HCT116 (cell line): ENCODE measurements around the gene IL1R1. TPM values are rescaled to one million over a fixed set of nuclear protein-coding genes. Genes with fewer than 3 reads are reported as not detected.

ENCODE experiments used
- ATAC-seq: fragments of 200-7000 bp; cut with Tn5 transposase; 2 replicates; pipeline ENCODE4 v1.9.1; 2020; ENCODE audit warnings: mild to moderate bottlenecking, moderate library complexity
- BruUV-seq: library from RNA; stranded (reverse); fragments of 400-500 nt; replicated peaks from 2 replicates; lab custom pipeline; 2021; lab: Mats Ljungman, UMichigan
- CTCF ChIA-PET: fragments of 300-600 bp; sonication (Branson Sonifier 250); formaldehyde crosslinking; loops from one replicate; lab custom pipeline; 2021; ENCODE audit warnings: antibody characterized with exemption; lab: Charles Lee
- POLR2A ChIA-PET: fragments of 300-600, 350-600 bp; sonication (Branson Sonifier 250); formaldehyde crosslinking; loops from one replicate; lab custom pipeline; 2021; ENCODE audit warnings: antibody characterized with exemption; lab: Charles Lee
- RAD21 ChIA-PET, 2 experiments: fragments of 300-600 bp; sonication (Branson Sonifier 250); formaldehyde crosslinking; loops; one replicate each; lab custom pipeline; 2023; ENCODE audit warnings: low total read pairs in 2 of 2; ENCODE audit not compliant: uncharacterized antibody in 2 of 2, unreplicated experiment in 2 of 2, low non-redundant PET in 1 of 2; lab: Charles Lee
- DNase-seq: peaks from one replicate; pipeline ENCODE4 v3.0.0-alpha.2; 2010; ENCODE audit warnings: low read depth, low spot score
- H2AFZ ChIP-seq: fragments of 200-600 bp; shearing (Covaris generic), sonication (generic); 2 replicates; pipeline ENCODE4 v1.6.1; 2017; ENCODE audit warnings: low read depth, mixed run types, mixed read lengths, antibody characterized with exemption, low read length; ENCODE audit not compliant: poor library complexity, severe bottlenecking
- H3K27ac ChIP-seq: 2 replicates; pipeline ENCODE4 v1.5.1; 2012; ENCODE audit warnings: low read depth, low read length
- H3K27me3 ChIP-seq: fragments of 200-600 bp; sonication (generic); 2 replicates; pipeline ENCODE4 v1.6.1; 2016; ENCODE audit warnings: mixed run types, low read length, mixed read lengths; ENCODE audit not compliant: insufficient read depth
- H3K36me3 ChIP-seq, 2 experiments: fragments of 200-500 bp in 1 of 2; fragments of 200-600 bp in 1 of 2; sonication (Bioruptor generic) in 1 of 2; sonication (generic) in 1 of 2; 2 replicates each; pipeline versions ENCODE4 v1.5.1 to v1.6.1; 2014 to 2016; ENCODE audit warnings: low read length in 2 of 2, inconsistent platforms in 1 of 2, mixed read lengths in 1 of 2, mixed run types in 1 of 2; ENCODE audit not compliant: insufficient read depth in 2 of 2, control insufficient read depth in 1 of 2
- H3K4me1 ChIP-seq, 2 experiments: fragments of 200-600 bp in 1 of 2; sonication (generic) in 1 of 2; 2 replicates each; pipeline versions ENCODE4 v1.5.1 to v1.6.1; 2012 to 2017; ENCODE audit warnings: low read length in 2 of 2, inconsistent platforms in 1 of 2, mild to moderate bottlenecking in 1 of 2, mixed read lengths in 1 of 2, mixed run types in 1 of 2, moderate library complexity in 1 of 2; ENCODE audit not compliant: insufficient read depth in 2 of 2, control insufficient read depth in 1 of 2
- H3K4me2 ChIP-seq: fragments of 200-600 bp; sonication (generic); 2 replicates; pipeline ENCODE4 v1.6.1; 2017; ENCODE audit warnings: mixed run types, low read length, mixed read lengths
- H3K4me3 ChIP-seq, 2 experiments: fragments of 200-600 bp in 1 of 2; sonication (generic) in 1 of 2; replicated peaks in 1 of 2; 2 replicates each; pipeline ENCODE4 v1.5.1; 2011 to 2016; ENCODE audit warnings: low read length in 2 of 2, control low read depth in 1 of 2, low read depth in 1 of 2, mild to moderate bottlenecking in 1 of 2, mixed read lengths in 1 of 2, mixed run types in 1 of 2
- H3K79me2 ChIP-seq: fragments of 200-600 bp; sonication (generic); 2 replicates; pipeline ENCODE4 v1.6.1; 2017; ENCODE audit warnings: mild to moderate bottlenecking, mixed run types, low read length, moderate library complexity, mixed read lengths; ENCODE audit not compliant: insufficient read depth
- H3K9ac ChIP-seq: fragments of 200-600 bp; sonication (generic); 2 replicates; pipeline ENCODE4 v1.6.1; 2016; ENCODE audit warnings: low read length, mixed read lengths
- H3K9me2 ChIP-seq: fragments of 200-600 bp; sonication (generic), shearing (Covaris generic); 2 replicates; pipeline ENCODE4 v1.6.1; 2017; ENCODE audit warnings: mixed run types, mild to moderate bottlenecking, moderate library complexity; ENCODE audit not compliant: insufficient read depth
- H3K9me3 ChIP-seq, 2 experiments: fragments of 200-500 bp in 1 of 2; fragments of 200-600 bp in 1 of 2; sonication (Bioruptor generic) in 1 of 2; sonication (generic) in 1 of 2; 2 replicates each; pipeline ENCODE4 v1.6.1; 2014 to 2017; ENCODE audit warnings: low read length in 2 of 2, mixed read lengths in 2 of 2, inconsistent platforms in 1 of 2, low read depth in 1 of 2, mild to moderate bottlenecking in 1 of 2, mixed run types in 1 of 2, moderate library complexity in 1 of 2; ENCODE audit not compliant: control insufficient read depth in 1 of 2, insufficient read depth in 1 of 2
- H4K20me1 ChIP-seq: fragments of 200-600 bp; sonication (generic), shearing (Covaris generic); 2 replicates; pipeline ENCODE4 v1.6.1; 2017; ENCODE audit warnings: mixed run types, mild to moderate bottlenecking, moderate library complexity; ENCODE audit not compliant: insufficient read depth
- ATF3 ChIP-seq: IDR thresholded peaks from 2 replicates; pipeline ENCODE4 v1.6.1; 2012
- CBX3 ChIP-seq: IDR thresholded peaks from 2 replicates; pipeline ENCODE4 v1.6.1; 2012; ENCODE audit warnings: low read depth
- CEBPB ChIP-seq: IDR thresholded peaks from 2 replicates; pipeline ENCODE4 v1.6.1; 2012; ENCODE audit warnings: low read depth
- CTCF ChIP-seq, 3 experiments: fragments of 200-600 bp in 1 of 3; sonication (generic) in 1 of 3; IDR thresholded peaks in 2 of 3; conservative IDR thresholded peaks in 1 of 3; 2 replicates each; pipeline ENCODE4 v1.5.1; 2012 to 2017; ENCODE audit warnings: low read depth in 2 of 3, low read length in 2 of 3, antibody characterized with exemption in 1 of 3, borderline replicate concordance in 1 of 3, control low read depth in 1 of 3, mild to moderate bottlenecking in 1 of 3, mixed read lengths in 1 of 3, mixed run types in 1 of 3, moderate library complexity in 1 of 3; ENCODE audit not compliant: insufficient read depth in 1 of 3
- EGR1 ChIP-seq: IDR thresholded peaks from 2 replicates; pipeline ENCODE4 v1.6.1; 2012; ENCODE audit warnings: low read depth
- ELF1 ChIP-seq: IDR thresholded peaks from 2 replicates; pipeline ENCODE4 v1.6.1; 2012; ENCODE audit warnings: low read depth, borderline replicate concordance
- EZH2 ChIP-seq: fragments of 200-600 bp; sonication (generic); IDR thresholded peaks from 2 replicates; pipeline ENCODE4 v1.6.1; 2017; ENCODE audit warnings: antibody characterized with exemption, mixed run types
- FOSL1 ChIP-seq: IDR thresholded peaks from 2 replicates; pipeline ENCODE4 v1.6.1; 2012; ENCODE audit warnings: low read depth
- MAX ChIP-seq: IDR thresholded peaks from 2 replicates; pipeline ENCODE4 v1.6.1; 2012
- POLR2A ChIP-seq: IDR thresholded peaks from 2 replicates; pipeline ENCODE4 v1.7.0; 2011; ENCODE audit warnings: borderline replicate concordance; ENCODE audit not compliant: insufficient read depth, insufficient read length; ENCODE audit errors: extremely low read depth
- POLR2AphosphoS5 ChIP-seq: IDR thresholded peaks from 2 replicates; pipeline ENCODE4 v1.6.1; 2011; ENCODE audit warnings: mild to moderate bottlenecking, low read depth, low read length, moderate library complexity
- REST ChIP-seq: IDR thresholded peaks from 2 replicates; pipeline ENCODE4 v1.6.1; 2012; ENCODE audit warnings: low read depth
- SRF ChIP-seq: IDR thresholded peaks from 2 replicates; pipeline ENCODE4 v1.6.1; 2012; ENCODE audit warnings: low read depth
- TCF7L2 ChIP-seq: IDR thresholded peaks from 2 replicates; pipeline ENCODE4 v1.7.0; 2011; ENCODE audit warnings: borderline replicate concordance, inconsistent platforms; ENCODE audit not compliant: insufficient read depth, insufficient read length; ENCODE audit errors: extremely low read depth
- YY1 ChIP-seq: IDR thresholded peaks from 2 replicates; pipeline ENCODE4 v1.6.1; 2011; ENCODE audit warnings: low read length, low read depth, moderate library complexity, mild to moderate bottlenecking; ENCODE audit not compliant: insufficient replicate concordance; ENCODE audit errors: extremely low read depth
- ZBTB33 ChIP-seq: IDR thresholded peaks from 2 replicates; pipeline ENCODE4 v1.6.1; 2011; ENCODE audit warnings: mild to moderate bottlenecking, low read length, moderate library complexity; ENCODE audit not compliant: insufficient replicate concordance; ENCODE audit errors: extremely low read depth
- ZFX ChIP-seq: fragments of 450-650 bp; IDR thresholded peaks from 2 replicates; pipeline ENCODE4 v1.6.1; 2017
- ZNF274 ChIP-seq: fragments of 200-500 bp; sonication (Bioruptor generic); IDR thresholded peaks from 2 replicates; pipeline ENCODE4 v1.6.1; 2014; ENCODE audit warnings: mild to moderate bottlenecking, low read depth, low read length, inconsistent platforms
- intact Hi-C: fragments of 100-400 bp; cut with micrococcal nuclease; formaldehyde crosslinking; loops from 2 replicates; pipeline ENCODE4 v1.10.0; 2022
- total RNA-seq: library from RNA; stranded (reverse); gene quantifications from one replicate; pipeline ENCODE4 v1.2.1, GENCODE V29; 2021; ENCODE audit not compliant: unreplicated experiment

Gene IL1R1
- total RNA-seq, 1 experiment from 2014 or later = 5.3 TPM

- Histone ChIP-seq H2AFZ (no peak overlapping the region), H3K4me2 (no peak overlapping the region), H3K27me3 (no peaks in the 10 kb centered on the region), H3K27ac (no peak overlapping the region), H3K36me3 (no peaks in the 10 kb centered on the region), H4K20me1 (no peaks in the 10 kb centered on the region), H3K9ac (no peak overlapping the region), H3K4me3 (no peak overlapping the region), H3K79me2 (no peaks in the 10 kb centered on the region), H3K9me3 (no peaks in the 10 kb centered on the region), H3K4me1 (no peaks in the 10 kb centered on the region), H3K9me2 (no peaks in the 10 kb centered on the region)
- no peak for DNase-seq
- intact Hi-C loops = no loop called here
- RAD21 ChIA-PET = no interaction called here
- POLR2A ChIA-PET = no interaction called here
- BruUV-seq = no TSS peak
- no peak for TF ChIP-seq SRF
- no peak for TF ChIP-seq CBX3
- no peak for TF ChIP-seq ZFX
- TF ChIP-seq YY1 = no peak
- no peak for TF ChIP-seq MAX
- no peak for TF ChIP-seq ZNF274
- no peak for TF ChIP-seq ZBTB33
- TF ChIP-seq ELF1 = no peak
- no peak for TF ChIP-seq ATF3
- TF ChIP-seq TCF7L2 = no peak
- TF ChIP-seq EZH2 = no peak
- no peak for TF ChIP-seq POLR2A
- no peak for TF ChIP-seq CEBPB
- TF ChIP-seq CTCF (IDR thresholded peaks at IDR 0.05 in 2 of 3, conservative IDR thresholded peaks at IDR 0.05 in 1 of 3; ENCODE audit: borderline replicate concordance in 1 of 3, insufficient read depth in 1 of 3, low read depth in 2 of 3, low read length in 2 of 3) = no peak
- TF ChIP-seq POLR2AphosphoS5 = no peak
- no peak for TF ChIP-seq EGR1
- no peak for TF ChIP-seq REST
- TF ChIP-seq FOSL1 = no peak
- CTCF ChIA-PET = no interaction called here
- ATAC-seq = no peak
Measured at GRCh38 chr2:102103992-102104871, 38.3 kb upstream of the IL1R1 start.
